Testis (tissue), 2 donors: ENCODE data around the gene RAB26.
A peak's percentile ranks its signal among the peaks of the same experiment; 100 is the strongest.

Source experiments
- POLR2A ChIP-seq: fragments of 450-650 bp; IDR thresholded peaks from one replicate; pipeline ENCODE4 v1.6.1; 2017; ENCODE audit warnings: antibody characterized with exemption, mild to moderate bottlenecking, moderate library complexity
- TF ChIP-seq, protein P1 (sequence below), 3 experiments: fragments of 450-650 bp in 2 of 3; fragments of 200-600 bp in 1 of 3; sonication (generic) in 1 of 3; IDR thresholded peaks; one replicate each; pipeline ENCODE4 v1.5.1; 2016 to 2019; ENCODE audit warnings: antibody characterized with exemption in 3 of 3, mild to moderate bottlenecking in 2 of 3, moderate library complexity in 1 of 3

DNA sequence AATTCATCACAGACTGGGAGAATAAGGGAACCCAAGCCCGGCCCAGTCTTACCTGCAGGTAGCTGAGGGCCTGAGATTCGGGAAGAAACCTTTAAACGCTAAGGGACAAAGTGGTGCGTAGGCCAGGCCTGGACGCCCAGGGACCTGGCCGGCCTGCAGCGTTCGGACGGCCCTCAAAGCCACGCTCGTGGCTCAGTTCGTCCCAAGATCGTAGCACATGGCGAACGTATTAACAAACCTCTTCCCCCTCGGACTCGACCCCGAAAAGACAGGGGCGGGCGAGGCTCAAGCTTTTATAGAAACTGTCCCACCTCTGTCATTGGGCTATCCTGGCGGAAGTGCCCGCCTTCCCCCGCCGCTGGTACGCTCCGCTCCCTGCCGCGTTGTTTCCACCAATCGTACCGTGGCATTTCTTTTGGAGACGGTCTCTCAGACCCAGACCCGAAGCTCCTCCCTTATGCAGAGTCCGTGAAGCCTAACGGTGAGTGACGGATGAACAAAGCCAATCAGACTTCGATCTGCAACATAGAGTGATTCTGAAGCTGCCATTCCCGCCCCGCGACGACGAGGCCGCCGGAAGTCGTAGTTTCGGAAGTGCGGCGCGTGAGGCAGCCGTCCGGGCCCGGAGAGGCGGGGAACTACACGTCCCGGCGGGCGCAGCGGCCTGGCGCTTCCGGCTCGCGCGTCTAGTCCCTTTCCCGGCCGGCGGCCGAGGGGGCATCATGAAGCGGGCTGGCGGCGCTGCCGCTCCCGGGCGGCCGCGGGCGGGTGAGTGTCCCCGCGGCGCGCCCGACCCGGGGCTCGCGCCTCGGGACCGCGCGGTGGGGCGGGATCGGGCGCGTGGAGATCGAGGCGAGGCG is 6.9 kb downstream of the RAB26 start, which contains the start of gene TRAF7:
- peak; percentile 99 for TF ChIP-seq POLR2A
- TF ChIP-seq, protein P1, sequence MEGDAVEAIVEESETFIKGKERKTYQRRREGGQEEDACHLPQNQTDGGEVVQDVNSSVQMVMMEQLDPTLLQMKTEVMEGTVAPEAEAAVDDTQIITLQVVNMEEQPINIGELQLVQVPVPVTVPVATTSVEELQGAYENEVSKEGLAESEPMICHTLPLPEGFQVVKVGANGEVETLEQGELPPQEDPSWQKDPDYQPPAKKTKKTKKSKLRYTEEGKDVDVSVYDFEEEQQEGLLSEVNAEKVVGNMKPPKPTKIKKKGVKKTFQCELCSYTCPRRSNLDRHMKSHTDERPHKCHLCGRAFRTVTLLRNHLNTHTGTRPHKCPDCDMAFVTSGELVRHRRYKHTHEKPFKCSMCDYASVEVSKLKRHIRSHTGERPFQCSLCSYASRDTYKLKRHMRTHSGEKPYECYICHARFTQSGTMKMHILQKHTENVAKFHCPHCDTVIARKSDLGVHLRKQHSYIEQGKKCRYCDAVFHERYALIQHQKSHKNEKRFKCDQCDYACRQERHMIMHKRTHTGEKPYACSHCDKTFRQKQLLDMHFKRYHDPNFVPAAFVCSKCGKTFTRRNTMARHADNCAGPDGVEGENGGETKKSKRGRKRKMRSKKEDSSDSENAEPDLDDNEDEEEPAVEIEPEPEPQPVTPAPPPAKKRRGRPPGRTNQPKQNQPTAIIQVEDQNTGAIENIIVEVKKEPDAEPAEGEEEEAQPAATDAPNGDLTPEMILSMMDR (IDR thresholded peaks at IDR 0.05): no peak
